ENCODE measurements around the gene E2F2. TPM values are rescaled to one million over a fixed set of nuclear protein-coding genes. Genes with fewer than 3 reads are reported as not detected.
A peak's percentile ranks its signal among the peaks of the same experiment; 100 is the strongest.

E2F2 gene
- total and polyA plus RNA-seq, 2 of the 4 experiments (the other 2 are of a cell fraction) = 0.36 to 0.51 TPM

GRCh38 chr1:23551849-23552248 is 20.8 kb upstream of the E2F2 start:
- no peak overlapping the region for H3K56ac ChIP-seq (ENCODE audit: extremely low read depth, insufficient read depth, low read length)
- H3K4me1 ChIP-seq (ENCODE audit: control insufficient read depth, insufficient read depth, low read length) = peaks cover 21% of the 10 kb centered on the region
- H3K4me2 ChIP-seq (ENCODE audit: low read depth, low read length) = no peak overlapping the region
- no peak for ATAC-seq (ENCODE audit: low read depth)
- no peak for DNase-seq
- WGBS, 2 experiments (ENCODE audit: extremely low coverage in 2 of 2, insufficient read length in 1 of 2) = 100% methylated on average over 1 of the region's 4 CpGs; no CpG with 5 or more reads in 1 of the 2 experiments
- H3K18ac ChIP-seq (ENCODE audit: low read depth, low read length) = no peak overlapping the region
- no peak overlapping the region for H3K27ac ChIP-seq (ENCODE audit: insufficient read depth, low read length)
- H3K23ac ChIP-seq (ENCODE audit: low read depth, low read length) = no peak overlapping the region
- H3K9ac ChIP-seq (ENCODE audit: low read depth, low read length) = no peak overlapping the region
- H3K4ac ChIP-seq (ENCODE audit: low read depth, low read length) = no peak overlapping the region
- H2BK5ac ChIP-seq (ENCODE audit: low read depth, low read length, poor library complexity, severe bottlenecking) = no peak overlapping the region
- in situ Hi-C loops (cut with MboI; ENCODE audit: low sequenced_read_pairs) (no loop called here), dilution Hi-C loops (cut with HindIII; ENCODE audit: low sequenced_read_pairs, unreplicated experiment) (no loop called here), intact Hi-C loops (cut with micrococcal nuclease) (no loop called here)
- no peak overlapping the region for H4K5ac ChIP-seq (ENCODE audit: low read depth, low read length)
- 0 out of 2 replicates have a peak, but pooled peaks cover 3% of the 10 kb centered on the region for H3K9me1 ChIP-seq (ENCODE audit: insufficient read depth, low read length)
- no peak overlapping the region for H2AK5ac ChIP-seq (ENCODE audit: low read depth, low read length)
- peak overlapping the region; percentile 56; the same call in 2 of the 3 replicates for H2BK15ac ChIP-seq (ENCODE audit: low read depth, low read length)
- H3K36me3 ChIP-seq (ENCODE audit: control insufficient read depth, insufficient read depth, low read length) = no peaks in the 10 kb centered on the region; the same call in 1 of the 2 replicates
- ChIA-PET POLR2A (ENCODE audit: unreplicated experiment) (no interaction called here), CTCF (interaction anchor here (9.4 kb wide), 1 partner anchor 84 kb away, joined by 67 read pairs; no protein-coding TSS in a partner anchor)
- TF ChIP-seq FOS (IDR thresholded peaks at IDR 0.05; ENCODE audit: low read depth, low read length) = no peak
- no peak for TF ChIP-seq USF2 (IDR thresholded peaks at IDR 0.05; ENCODE audit: low read depth, low read length)
- TF ChIP-seq SMC3 (IDR thresholded peaks at IDR 0.05; ENCODE audit: low read depth, low read length) = no peak
- TF ChIP-seq RCOR1 (IDR thresholded peaks at IDR 0.05; ENCODE audit: insufficient replicate concordance, low read length) = no peak
- no peak for TF ChIP-seq RFX5 (IDR thresholded peaks at IDR 0.05; ENCODE audit: low read depth, low read length)
- TF ChIP-seq RAD21 (IDR thresholded peaks at IDR 0.05; ENCODE audit: low read length) = no peak
- TF ChIP-seq CHD1 (IDR thresholded peaks at IDR 0.05; ENCODE audit: low read depth, low read length) = no peak
- no peak for TF ChIP-seq POLR2A (IDR thresholded peaks at IDR 0.05; ENCODE audit: low read depth, low read length)
- TF ChIP-seq MXI1 (IDR thresholded peaks at IDR 0.05; ENCODE audit: borderline replicate concordance, low read depth, low read length) = no peak
- no peak for TF ChIP-seq ELK1 (IDR thresholded peaks at IDR 0.05; ENCODE audit: borderline replicate concordance, low read depth, low read length)
- no peak for TF ChIP-seq NFE2L2 (IDR thresholded peaks at IDR 0.05; ENCODE audit: low read depth, low read length)
- H2BK20ac ChIP-seq (ENCODE audit: low read depth, low read length) = 0 out of 2 replicates have a peak overlapping the region, but pooled peaks have one; percentile 31
- no peak overlapping the region; the same call in 1 of the 2 replicates for H3K14ac ChIP-seq (replicated peaks; ENCODE audit: low read depth, low read length)
- BruUV-seq (replicated peaks) = no TSS peak
- peaks cover 17% of the 10 kb centered on the region for H4K20me1 ChIP-seq (ENCODE audit: insufficient read depth, low read length)
- peak overlapping the region; percentile 25; the same call in 1 of the 2 replicates for H4K91ac ChIP-seq (ENCODE audit: insufficient read depth, low read depth, low read length)
- H3K79me1 ChIP-seq (ENCODE audit: low read depth in 1 of 2, low read length in 2 of 2) = peaks cover 0 to 27% of the 10 kb centered on the region in 2 experiments; a peak in 3 of 4 replicates
- H3K9me3 ChIP-seq (ENCODE audit: control insufficient read depth, insufficient read depth, low read length) = no peaks in the 10 kb centered on the region
- no peak overlapping the region for H3K4me3 ChIP-seq (ENCODE audit: insufficient read depth, low read depth, low read length)
- peak overlapping the region; percentile 12; the same call in 1 of the 2 replicates for H2BK120ac ChIP-seq (ENCODE audit: low read depth, low read length)
- H2AK9ac ChIP-seq (replicated peaks; ENCODE audit: low read depth, low read length, poor library complexity) = no peak overlapping the region
- no peak overlapping the region for H2AFZ ChIP-seq (replicated peaks; ENCODE audit: low read length, poor library complexity)
- H4K8ac ChIP-seq (ENCODE audit: low read depth in 2 of 2, low read length in 2 of 2) = no peak overlapping the region
- no peaks in the 10 kb centered on the region for H3K27me3 ChIP-seq (ENCODE audit: control insufficient read depth, insufficient read depth, low read length)

Data from IMR-90 (cell line).